Measurements from ENCODE around the gene PPP1R1A.

GRCh38 chr12:54546511-54546910 lies 41.9 kb downstream of the PPP1R1A start:
- no peak for TF ChIP-seq POLR2AphosphoS5 (IDR thresholded peaks at IDR 0.05; ENCODE audit: control insufficient read depth, insufficient read depth, low read depth, low read length)
- TF ChIP-seq POLR2A (conservative IDR thresholded peaks at IDR 0.05) = no peak
- no peak for TF ChIP-seq KLF13 (tag; IDR thresholded peaks at IDR 0.05; ENCODE audit: borderline replicate concordance, low read depth)
- TF ChIP-seq, protein P1, sequence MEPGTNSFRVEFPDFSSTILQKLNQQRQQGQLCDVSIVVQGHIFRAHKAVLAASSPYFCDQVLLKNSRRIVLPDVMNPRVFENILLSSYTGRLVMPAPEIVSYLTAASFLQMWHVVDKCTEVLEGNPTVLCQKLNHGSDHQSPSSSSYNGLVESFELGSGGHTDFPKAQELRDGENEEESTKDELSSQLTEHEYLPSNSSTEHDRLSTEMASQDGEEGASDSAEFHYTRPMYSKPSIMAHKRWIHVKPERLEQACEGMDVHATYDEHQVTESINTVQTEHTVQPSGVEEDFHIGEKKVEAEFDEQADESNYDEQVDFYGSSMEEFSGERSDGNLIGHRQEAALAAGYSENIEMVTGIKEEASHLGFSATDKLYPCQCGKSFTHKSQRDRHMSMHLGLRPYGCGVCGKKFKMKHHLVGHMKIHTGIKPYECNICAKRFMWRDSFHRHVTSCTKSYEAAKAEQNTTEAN (CRISPR knock-in tag; IDR thresholded peaks at IDR 0.05) = no peak
- no peak for TF ChIP-seq EGR1 (conservative IDR thresholded peaks at IDR 0.05)
- TF ChIP-seq U2AF1 (optimal IDR thresholded peaks at IDR 0.05; ENCODE audit: low read depth, low read length) = no peak
- no peak for TF ChIP-seq CTCF (IDR thresholded peaks at IDR 0.05 in 2 of 3, conservative IDR thresholded peaks at IDR 0.05 in 1 of 3; ENCODE audit: insufficient read depth in 2 of 3, low read depth in 1 of 3, low read length in 3 of 3)
- no peak for TF ChIP-seq PHF8 (IDR thresholded peaks at IDR 0.05; ENCODE audit: borderline replicate concordance, low read length)
- no peak for TF ChIP-seq NFXL1 (CRISPR knock-in tag; IDR thresholded peaks at IDR 0.05)
- TF ChIP-seq ZBTB17 (CRISPR knock-in tag; IDR thresholded peaks at IDR 0.05) = no peak
- no peak for TF ChIP-seq MAX (CRISPR knock-in tag; IDR thresholded peaks at IDR 0.05)
- TF ChIP-seq, protein P2, sequence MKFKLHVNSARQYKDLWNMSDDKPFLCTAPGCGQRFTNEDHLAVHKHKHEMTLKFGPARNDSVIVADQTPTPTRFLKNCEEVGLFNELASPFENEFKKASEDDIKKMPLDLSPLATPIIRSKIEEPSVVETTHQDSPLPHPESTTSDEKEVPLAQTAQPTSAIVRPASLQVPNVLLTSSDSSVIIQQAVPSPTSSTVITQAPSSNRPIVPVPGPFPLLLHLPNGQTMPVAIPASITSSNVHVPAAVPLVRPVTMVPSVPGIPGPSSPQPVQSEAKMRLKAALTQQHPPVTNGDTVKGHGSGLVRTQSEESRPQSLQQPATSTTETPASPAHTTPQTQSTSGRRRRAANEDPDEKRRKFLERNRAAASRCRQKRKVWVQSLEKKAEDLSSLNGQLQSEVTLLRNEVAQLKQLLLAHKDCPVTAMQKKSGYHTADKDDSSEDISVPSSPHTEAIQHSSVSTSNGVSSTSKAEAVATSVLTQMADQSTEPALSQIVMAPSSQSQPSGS (CRISPR knock-in tag; IDR thresholded peaks at IDR 0.05) = no peak
